HepG2 (cell line): ENCODE data around the gene PPP1CB. TPM values are rescaled to one million over a fixed set of nuclear protein-coding genes. Genes with fewer than 3 reads are reported as not detected.

Experiments
- DBP ChIP-seq: sonication (generic); formaldehyde crosslinking; IDR thresholded peaks from 2 replicates; pipeline ENCODE4 v1.4.0; 2020; ENCODE audit warnings: missing genetic modification reagents; ENCODE audit errors: not compliant biosample characterization
- DNMT3B ChIP-seq: conservative IDR thresholded peaks from 2 replicates; pipeline ENCODE4 v1.6.1; 2016; ENCODE audit warnings: missing biosample characterization, control low read depth
- LRRFIP1 ChIP-seq: sonication (generic); formaldehyde crosslinking; conservative IDR thresholded peaks from 2 replicates; pipeline ENCODE4 v1.4.0; 2020; ENCODE audit warnings: missing genetic modification reagents
- MED1 ChIP-seq: sonication (generic); formaldehyde crosslinking; IDR thresholded peaks from 2 replicates; pipeline ENCODE4 v1.4.0; 2020; ENCODE audit warnings: missing genetic modification reagents
- PPARG ChIP-seq: conservative IDR thresholded peaks from 2 replicates; pipeline ENCODE4 v1.6.1; 2016; ENCODE audit warnings: missing biosample characterization, missing genetic modification reagents
- SKIL ChIP-seq: sonication (generic); formaldehyde crosslinking; IDR thresholded peaks from 2 replicates; pipeline ENCODE4 v1.8.0; 2022; ENCODE audit warnings: missing genetic modification reagents, mild to moderate bottlenecking, moderate library complexity, borderline replicate concordance
- SMARCE1 ChIP-seq: fragments of 450-650 bp; IDR thresholded peaks from 2 replicates; pipeline ENCODE4 v1.6.1; 2017; ENCODE audit warnings: borderline replicate concordance
- TBP ChIP-seq: sonication (generic); formaldehyde crosslinking; IDR thresholded peaks from 2 replicates; pipeline ENCODE4 v1.5.0; 2020; ENCODE audit warnings: missing genetic modification reagents
- XBP1 ChIP-seq: sonication (generic); formaldehyde crosslinking; IDR thresholded peaks from 2 replicates; pipeline ENCODE4 v1.5.0; 2020; ENCODE audit warnings: missing genetic modification reagents
- YY1 ChIP-seq: IDR thresholded peaks from 2 replicates; pipeline ENCODE4 v1.6.1; 2011; ENCODE audit warnings: low read length, low read depth, moderate library complexity, mild to moderate bottlenecking; ENCODE audit not compliant: insufficient read depth, insufficient replicate concordance
- ZBTB20 ChIP-seq: sonication (generic); formaldehyde crosslinking; IDR thresholded peaks from 2 replicates; pipeline ENCODE4 v1.8.1; 2023; ENCODE audit warnings: missing genetic modification reagents, low read depth, mild to moderate bottlenecking, borderline replicate concordance
- ZFP41 ChIP-seq: sonication (generic); formaldehyde crosslinking; IDR thresholded peaks from 2 replicates; pipeline ENCODE4 v1.4.0; 2020; ENCODE audit warnings: mild to moderate bottlenecking, missing genetic modification reagents, borderline replicate concordance
- ZNF142 ChIP-seq: sonication (generic); formaldehyde crosslinking; IDR thresholded peaks from 2 replicates; pipeline ENCODE4 v1.4.0; 2020; ENCODE audit warnings: missing genetic modification reagents
- ZNF382 ChIP-seq: sonication (generic); formaldehyde crosslinking; IDR thresholded peaks from 2 replicates; pipeline ENCODE4 v1.5.0; 2020; ENCODE audit warnings: missing genetic modification reagents, mild to moderate bottlenecking, borderline replicate concordance
- ZNF501 ChIP-seq: sonication (generic); formaldehyde crosslinking; IDR thresholded peaks from 2 replicates; pipeline ENCODE4 v1.5.1; 2020; ENCODE audit warnings: mild to moderate bottlenecking, moderate library complexity, missing genetic modification reagents
- ZNF557 ChIP-seq: sonication (generic); formaldehyde crosslinking; IDR thresholded peaks from 2 replicates; pipeline ENCODE4 v1.4.0; 2020; ENCODE audit warnings: missing genetic modification reagents
- ZNF839 ChIP-seq: sonication (generic); formaldehyde crosslinking; IDR thresholded peaks from 2 replicates; pipeline ENCODE4 v1.4.0; 2020; ENCODE audit warnings: missing genetic modification reagents, mild to moderate bottlenecking, borderline replicate concordance
- ZSCAN29 ChIP-seq: sonication (generic); formaldehyde crosslinking; conservative IDR thresholded peaks from 2 replicates; pipeline ENCODE4 v1.4.0; 2020; ENCODE audit warnings: mild to moderate bottlenecking, missing genetic modification reagents
- polyA plus RNA-seq, 8 experiments: library from polyadenylated mRNA; depleted of rRNA in 3 of 8; stranded (reverse) in 7 of 8; unstranded in 1 of 8; fragments of >200 nt; fragmentation: Illumina TruSeq in 4 of 8; extraction: Trizol in 4 of 8; gene quantifications; 2 replicates each; pipeline versions ENCODE4 v1.2.1 to v1.2.3, GENCODE V29; 2011 to 2016; ENCODE audit warnings: low read depth in 4 of 8, missing spikeins in 1 of 8, mixed read lengths in 1 of 8; ENCODE audit not compliant: insufficient read depth in 1 of 8
- total RNA-seq, 5 experiments: library from RNA; depleted of rRNA; stranded (reverse); fragments of >200 nt; fragmentation: Illumina TruSeq; extraction: Trizol; gene quantifications; 2 replicates each; pipeline ENCODE4 v1.2.3, GENCODE V29; 2016; ENCODE audit warnings: low read depth in 1 of 5

The PPP1CB gene
- total and polyA plus RNA-seq, 2 of the 13 experiments (the other 11 are each of a cell fraction or from before 2014, with no cell fraction given), result 46.9 to 109 TPM

- TF ChIP-seq SKIL (peak; percentile 17; the same call in 1 of the 2 replicates), SMARCE1 (no peak), ZSCAN29 (CRISPR knock-in tag) (no peak), DNMT3B (CRISPR knock-in tag) (no peak), ZNF501 (CRISPR knock-in tag) (peak; percentile 77), TBP (CRISPR knock-in tag) (no peak), YY1 (no peak), LRRFIP1 (no peak), XBP1 (CRISPR knock-in tag) (no peak; the same call in 1 of the 2 replicates), MED1 (peak; percentile 76), ZNF142 (CRISPR knock-in tag) (no peak; the same call in 1 of the 2 replicates), ZBTB20 (peak; percentile 17; the same call in 1 of the 2 replicates), PPARG (CRISPR knock-in tag) (0 out of 2 replicates have a peak, but pooled peaks have one; percentile 45), DBP (CRISPR knock-in tag) (no peak), ZFP41 (CRISPR knock-in tag) (peak; percentile 87; the same call in 1 of the 2 replicates), ZNF557 (0 out of 2 replicates have a peak, but pooled peaks have one; percentile 45), ZNF839 (peak; percentile 94; the same call in 1 of the 2 replicates), ZNF382 (CRISPR knock-in tag) (no peak)
Observed at GRCh38 chr2:28751252-28751955, at the start of gene PPP1CB (continued).
